ENCODE data around the gene CDCP2. TPM values are rescaled to one million over a fixed set of nuclear protein-coding genes. Genes with fewer than 3 reads are reported as not detected.
"Not testable (repeated sequence)": the region's sequence is repeated elsewhere in the genome, so short reads cannot be mapped to it uniquely, and the experiment has no call there.

Gene CDCP2
- total and polyA plus RNA-seq, 5 experiments from 2014 or later: 0.16 TPM; not detected in 4

- peaks cover 0 to 24% (median 2%) of the 10 kb centered on the region in 3 donors for H3K36me3 Mint-ChIP-seq
- H3K4me3 Mint-ChIP-seq: no peak overlapping the region
- no peaks in the 10 kb centered on the region for H3K27me3 Mint-ChIP-seq
- H3K4me1 Mint-ChIP-seq: peaks cover 0 to under 1% (median 0%) of the 10 kb centered on the region in 4 donors
- no peak for DNase-seq
- no peaks in the 10 kb centered on the region for H3K9me3 Mint-ChIP-seq
- no peak overlapping the region for H3K27ac Mint-ChIP-seq
- ATAC-seq: no peak
- POLR2A ChIA-PET: no interaction called here
Measured at GRCh38 chr1:54176621-54177327, 24.0 kb upstream of the CDCP2 start.

GRCh38 chr1:54174106-54174505 is 21.3 kb upstream of the CDCP2 start:
- POLR2A ChIA-PET: interaction anchor here (1.0 kb wide), 1 partner anchor 233 kb away, joined by 4 read pairs; no protein-coding TSS in a partner anchor
- Mint-ChIP-seq H3K4me1 (peaks cover 4 to 13% (median 7%) of the 10 kb centered on the region in 4 donors), H3K9me3 (no peaks in the 10 kb centered on the region), H3K36me3 (peaks cover 0 to 15% (median 2%) of the 10 kb centered on the region in 3 donors), H3K27ac (no peak overlapping the region), H3K4me3 (no peak overlapping the region), H3K27me3 (no peaks in the 10 kb centered on the region)
- ATAC-seq (no peak), DNase-seq (no peak)

GRCh38 chr1:54173681-54174080 is 20.9 kb upstream of the CDCP2 start:
- peaks cover 4 to 13% (median 7%) of the 10 kb centered on the region in 4 donors for H3K4me1 Mint-ChIP-seq
- POLR2A ChIA-PET: interaction anchor here (1.0 kb wide), 1 partner anchor 234 kb away, joined by 4 read pairs; no protein-coding TSS in a partner anchor
- ATAC-seq (no peak), DNase-seq (no peak)
- H3K9me3 Mint-ChIP-seq: no peaks in the 10 kb centered on the region
- H3K27ac Mint-ChIP-seq: no peak overlapping the region
- H3K36me3 Mint-ChIP-seq: peaks cover 0 to 11% (median 2%) of the 10 kb centered on the region in 3 donors
- H3K27me3 Mint-ChIP-seq: no peaks in the 10 kb centered on the region
- H3K4me3 Mint-ChIP-seq: no peak overlapping the region

- no peak overlapping the region for H3K4me3 Mint-ChIP-seq
- POLR2A ChIA-PET: no interaction called here
- peaks cover 0 to 5% (median 2%) of the 10 kb centered on the region in 3 donors for H3K36me3 Mint-ChIP-seq
- no peaks in the 10 kb centered on the region for H3K9me3 Mint-ChIP-seq
- peak overlapping the region in 2 of 10 donors; percentile 14 to 52 for H3K27ac Mint-ChIP-seq
- no peak for ATAC-seq
- peaks cover 4 to 13% (median 7%) of the 10 kb centered on the region in 4 donors for H3K4me1 Mint-ChIP-seq
- H3K27me3 Mint-ChIP-seq: no peaks in the 10 kb centered on the region
- DNase-seq: no peak
Measured at GRCh38 chr1:54172614-54173599, 20.1 kb upstream of the CDCP2 start.

GRCh38 chr1:54171606-54172005 is 18.8 kb upstream of the CDCP2 start:
- no peak overlapping the region for H3K4me3 Mint-ChIP-seq
- POLR2A ChIA-PET: no interaction called here
- H3K4me1 Mint-ChIP-seq: peaks cover 4 to 13% (median 7%) of the 10 kb centered on the region in 4 donors
- H3K27me3 Mint-ChIP-seq: no peaks in the 10 kb centered on the region
- DNase-seq (no peak), ATAC-seq (no peak)
- H3K9me3 Mint-ChIP-seq: no peaks in the 10 kb centered on the region
- H3K27ac Mint-ChIP-seq: peak overlapping the region in 1 of 10 donors; percentile 3
- H3K36me3 Mint-ChIP-seq: peaks cover 0 to 3% (median 2%) of the 10 kb centered on the region in 3 donors

GRCh38 chr1:54171016-54171415 is 18.2 kb upstream of the CDCP2 start:
- Mint-ChIP-seq H3K4me3 (peak overlapping the region in 2 of 10 donors; percentile 14 to 15), H3K36me3 (peaks cover 0 to 2% (median 2%) of the 10 kb centered on the region in 3 donors), H3K4me1 (peaks cover 4 to 13% (median 7%) of the 10 kb centered on the region in 4 donors), H3K9me3 (no peaks in the 10 kb centered on the region), H3K27me3 (no peaks in the 10 kb centered on the region), H3K27ac (peak overlapping the region in 6 of 10 donors; percentile 19 to 83 (median 66))
- ATAC-seq (no peak), DNase-seq (no peak)
- POLR2A ChIA-PET: no interaction called here

GRCh38 chr1:54169068-54169467 is 16.3 kb upstream of the CDCP2 start:
- ATAC-seq (no peak), DNase-seq (no peak)
- peaks cover 4 to 13% (median 7%) of the 10 kb centered on the region in 4 donors for H3K4me1 Mint-ChIP-seq
- H3K27ac Mint-ChIP-seq: peak overlapping the region in 3 of 10 donors; percentile 23 to 73 (median 45)
- H3K27me3 Mint-ChIP-seq: no peaks in the 10 kb centered on the region
- H3K9me3 Mint-ChIP-seq: no peaks in the 10 kb centered on the region
- no peak overlapping the region for H3K4me3 Mint-ChIP-seq
- POLR2A ChIA-PET: no interaction called here
- H3K36me3 Mint-ChIP-seq: no peaks in the 10 kb centered on the region

- Mint-ChIP-seq H3K9me3 (no peaks in the 10 kb centered on the region), H3K4me3 (no peak overlapping the region), H3K36me3 (no peaks in the 10 kb centered on the region), H3K27me3 (no peaks in the 10 kb centered on the region), H3K27ac (peak overlapping the region in 1 of 10 donors; percentile 45), H3K4me1 (peaks cover 4 to 13% (median 7%) of the 10 kb centered on the region in 4 donors)
- ATAC-seq (no peak), DNase-seq (no peak)
- POLR2A ChIA-PET: no interaction called here
Measured at GRCh38 chr1:54168206-54168965, 15.6 kb upstream of the CDCP2 start.

- no peak overlapping the region for H3K4me3 Mint-ChIP-seq
- DNase-seq (no peak), ATAC-seq (no peak)
- H3K27ac Mint-ChIP-seq: peak overlapping the region in 2 of 10 donors; percentile 31 to 50
- H3K36me3 Mint-ChIP-seq: no peaks in the 10 kb centered on the region
- H3K9me3 Mint-ChIP-seq: no peaks in the 10 kb centered on the region
- peaks cover 4 to 13% (median 7%) of the 10 kb centered on the region in 4 donors for H3K4me1 Mint-ChIP-seq
- POLR2A ChIA-PET: no interaction called here
- H3K27me3 Mint-ChIP-seq: no peaks in the 10 kb centered on the region
Measured at GRCh38 chr1:54167422-54168139, 14.8 kb upstream of the CDCP2 start.

- ATAC-seq, H3K4me3 Mint-ChIP-seq, POLR2A ChIA-PET, H3K4me1 Mint-ChIP-seq, H3K27me3 Mint-ChIP-seq, H3K36me3 Mint-ChIP-seq, DNase-seq, H3K9me3 Mint-ChIP-seq: not testable (repeated sequence)
- peak overlapping the region in 1 of 10 donors; percentile 52 for H3K27ac Mint-ChIP-seq
Measured at GRCh38 chr1:54166357-54166756, 13.6 kb upstream of the CDCP2 start.

GRCh38 chr1:54165146-54165545 is 12.3 kb upstream of the CDCP2 start:
- ATAC-seq: no peak
- Mint-ChIP-seq H3K4me1 (no peaks in the 10 kb centered on the region), H3K9me3 (no peaks in the 10 kb centered on the region), H3K27ac (no peak overlapping the region), H3K27me3 (no peaks in the 10 kb centered on the region), H3K4me3 (no peak overlapping the region), H3K36me3 (no peaks in the 10 kb centered on the region)
- POLR2A ChIA-PET: no interaction called here
- DNase-seq: no peak

GRCh38 chr1:54163573-54163972 is 10.8 kb upstream of the CDCP2 start:
- no peaks in the 10 kb centered on the region for H3K9me3 Mint-ChIP-seq
- POLR2A ChIA-PET: no interaction called here
- no peaks in the 10 kb centered on the region for H3K4me1 Mint-ChIP-seq
- H3K27me3 Mint-ChIP-seq: no peaks in the 10 kb centered on the region
- H3K27ac Mint-ChIP-seq: no peak overlapping the region
- H3K36me3 Mint-ChIP-seq: no peaks in the 10 kb centered on the region
- ATAC-seq (no peak), DNase-seq (no peak)
- no peak overlapping the region for H3K4me3 Mint-ChIP-seq
